Choroid plexus epithelial cell (primary cell): ENCODE measurements around the gene PASK.

ENCODE experiments used
- DNase-seq: peaks from one replicate; pipeline ENCODE4 v3.0.0-alpha.2; 2010; ENCODE audit warnings: low read depth
- H3K4me3 ChIP-seq: 2 replicates; pipeline ENCODE4 v1.5.1; 2011; ENCODE audit warnings: low read depth, mild to moderate bottlenecking, control low read depth, low read length, moderate library complexity
- CTCF ChIP-seq: conservative IDR thresholded peaks from 2 replicates; pipeline ENCODE4 v1.5.1; 2011; ENCODE audit warnings: low read depth, mild to moderate bottlenecking, control low read depth, inconsistent platforms, low read length, moderate library complexity

Gene PASK

GRCh38 chr2:241179899-241180298, 30.6 kb upstream of the PASK start:
- no peak for DNase-seq
- no peak overlapping the region for H3K4me3 ChIP-seq
- no peak for TF ChIP-seq CTCF

DNA sequence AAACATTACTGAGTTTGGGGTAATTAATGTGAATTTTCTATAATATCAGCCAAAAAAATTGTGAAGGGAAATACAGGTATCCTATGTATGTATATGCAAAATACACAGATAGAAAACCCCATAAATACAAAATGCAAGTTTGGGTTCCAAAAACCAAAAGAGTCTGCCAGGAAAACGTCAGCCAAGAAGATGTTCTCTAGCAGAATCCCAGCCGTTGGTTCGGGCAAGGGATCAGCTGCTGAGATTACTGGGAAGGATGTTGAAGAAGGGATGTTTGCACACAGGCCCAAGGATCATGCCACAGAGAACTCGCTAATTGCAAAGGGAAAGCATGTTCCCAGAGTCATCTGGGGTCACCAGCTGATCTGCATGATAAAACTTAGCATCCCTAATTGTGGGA, 29.7 kb upstream of the PASK start:
- no peak for DNase-seq
- H3K4me3 ChIP-seq = no peak overlapping the region
- no peak for TF ChIP-seq CTCF

DNA sequence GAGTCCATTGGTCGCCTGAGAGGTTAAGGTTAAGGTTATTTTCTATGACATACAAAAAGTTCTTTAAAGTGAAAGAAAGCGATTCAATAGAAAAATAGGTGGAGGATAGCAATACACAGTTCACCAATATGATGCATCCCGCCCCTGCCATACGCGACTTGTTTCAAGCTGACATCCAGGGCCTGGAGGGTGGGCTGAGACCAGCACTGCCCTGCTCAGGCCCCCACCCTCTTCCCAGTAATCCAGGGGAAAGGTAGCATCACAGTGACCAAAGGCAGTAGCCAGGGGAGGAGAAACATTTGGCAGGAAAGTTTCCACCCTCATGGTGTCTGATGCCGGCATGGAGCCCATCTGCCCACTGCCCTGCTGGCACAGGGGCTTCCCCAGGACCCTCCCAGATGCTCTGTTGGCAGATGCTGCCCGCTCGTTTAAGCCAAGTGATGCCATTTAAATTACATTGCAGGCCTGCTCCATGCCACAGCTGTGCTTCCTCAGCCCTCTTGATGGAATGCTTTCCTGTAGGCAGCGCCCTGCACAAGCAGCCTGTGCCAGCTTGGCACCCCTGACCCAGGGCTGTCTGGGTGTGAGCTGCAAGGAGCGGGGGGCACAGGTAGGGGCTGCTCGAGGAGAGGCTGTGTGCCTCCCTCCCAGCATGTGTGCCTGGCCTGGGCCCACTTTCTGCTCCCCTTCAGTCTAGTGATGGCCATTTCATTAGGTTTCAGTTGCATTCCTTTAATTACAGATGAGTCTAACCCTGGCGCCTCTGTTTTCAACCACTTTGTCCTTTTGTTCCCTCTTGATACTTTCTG, 28.5 kb upstream of the PASK start:
- no peak for TF ChIP-seq CTCF
- H3K4me3 ChIP-seq = no peak overlapping the region

GRCh38 chr2:241173557-241173956, 24.3 kb upstream of the PASK start:
- no peak for DNase-seq
- no peak for TF ChIP-seq CTCF
- no peak overlapping the region for H3K4me3 ChIP-seq

More for the DNA sequence above, 28.5 kb upstream of the PASK start:
- DNase-seq = no peak

DNA sequence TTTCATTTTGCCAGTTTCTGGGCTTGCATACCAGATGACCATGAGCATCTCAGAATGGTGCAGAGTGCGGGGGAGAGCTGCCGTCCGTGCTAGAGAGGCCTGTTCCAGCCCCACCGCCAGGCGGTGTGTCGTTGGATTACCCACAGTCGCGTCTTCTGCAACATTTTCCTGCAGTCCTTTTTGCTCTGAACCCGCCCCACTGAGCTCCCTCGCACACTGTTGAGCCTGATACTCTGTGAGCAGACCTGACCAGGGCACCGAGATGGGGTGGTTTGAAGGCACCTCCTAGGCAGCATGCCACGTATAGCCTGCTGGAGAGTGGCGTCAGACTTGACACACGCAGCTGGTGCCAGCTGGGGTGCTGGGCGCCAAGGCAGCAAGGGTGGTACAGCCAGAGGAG, 19.1 kb upstream of the PASK start:
- no peak for TF ChIP-seq CTCF
- DNase-seq = no peak
- H3K4me3 ChIP-seq = no peak overlapping the region

- no peak for TF ChIP-seq CTCF
- no peak for DNase-seq
- H3K4me3 ChIP-seq = no peak overlapping the region
These were observed 14.4 kb upstream of the PASK start for GRCh38 chr2:241163601-241164118.
